AG04450 (cell line): ENCODE results near the gene KIF12. TPM values are rescaled to one million over a fixed set of nuclear protein-coding genes. Genes with fewer than 3 reads are reported as not detected.

Experiments used
- CTCF ChIA-PET: fragments of 300-600, 350-600 bp; formaldehyde crosslinking; extraction: SDS; loops from one replicate; lab custom pipeline; 2022; ENCODE audit warnings: antibody characterized with exemption, inconsistent platforms; lab: Charles Lee
- POLR2A ChIA-PET: fragments of 350-600 bp; formaldehyde crosslinking; extraction: SDS; loops from one replicate; lab custom pipeline; 2021; ENCODE audit warnings: antibody characterized with exemption, inconsistent platforms; lab: Yijun Ruan, JAX
- DNase-seq: peaks from one replicate; pipeline ENCODE4 v3.0.0-alpha.2; 2011; ENCODE audit warnings: low read depth, low spot score
- H3K27ac ChIP-seq: one replicate; pipeline ENCODE4 v1.5.1; 2012; ENCODE audit warnings: low read depth, low read length, control low read depth
- H3K27me3 ChIP-seq: one replicate; pipeline ENCODE4 v1.6.0; 2012; ENCODE audit warnings: low read length; ENCODE audit not compliant: control insufficient read depth, insufficient read depth
- H3K4me3 ChIP-seq: 2 replicates; pipeline ENCODE4 v1.5.1; 2011; ENCODE audit warnings: mild to moderate bottlenecking, low read depth, low read length, control low read depth
- H3K9me3 ChIP-seq: 2 replicates; pipeline ENCODE4 v1.5.1; 2012; ENCODE audit warnings: low read length; ENCODE audit not compliant: control insufficient read depth, insufficient read depth
- polyA plus RNA-seq: library from polyadenylated mRNA; depleted of rRNA; stranded (reverse); fragments of >200 nt; gene quantifications from 2 replicates; pipeline ENCODE4 v1.2.3, GENCODE V29; 2011
- TF ChIP-seq, protein P1 (sequence below): IDR thresholded peaks from 2 replicates; pipeline ENCODE4 v1.5.1; 2011; ENCODE audit warnings: low read depth, low read length, control low read depth, inconsistent platforms

KIF12 gene
- polyA plus RNA-seq, 1 experiment, result not detected

- Histone ChIP-seq H3K4me3 (no peak overlapping the region), H3K27ac (no peak overlapping the region), H3K27me3 (peaks cover 73% of the 10 kb centered on the region), H3K9me3 (no peaks in the 10 kb centered on the region; the same call in 1 of the 2 replicates)
- DNase-seq, result no peak
- TF ChIP-seq, protein P1, sequence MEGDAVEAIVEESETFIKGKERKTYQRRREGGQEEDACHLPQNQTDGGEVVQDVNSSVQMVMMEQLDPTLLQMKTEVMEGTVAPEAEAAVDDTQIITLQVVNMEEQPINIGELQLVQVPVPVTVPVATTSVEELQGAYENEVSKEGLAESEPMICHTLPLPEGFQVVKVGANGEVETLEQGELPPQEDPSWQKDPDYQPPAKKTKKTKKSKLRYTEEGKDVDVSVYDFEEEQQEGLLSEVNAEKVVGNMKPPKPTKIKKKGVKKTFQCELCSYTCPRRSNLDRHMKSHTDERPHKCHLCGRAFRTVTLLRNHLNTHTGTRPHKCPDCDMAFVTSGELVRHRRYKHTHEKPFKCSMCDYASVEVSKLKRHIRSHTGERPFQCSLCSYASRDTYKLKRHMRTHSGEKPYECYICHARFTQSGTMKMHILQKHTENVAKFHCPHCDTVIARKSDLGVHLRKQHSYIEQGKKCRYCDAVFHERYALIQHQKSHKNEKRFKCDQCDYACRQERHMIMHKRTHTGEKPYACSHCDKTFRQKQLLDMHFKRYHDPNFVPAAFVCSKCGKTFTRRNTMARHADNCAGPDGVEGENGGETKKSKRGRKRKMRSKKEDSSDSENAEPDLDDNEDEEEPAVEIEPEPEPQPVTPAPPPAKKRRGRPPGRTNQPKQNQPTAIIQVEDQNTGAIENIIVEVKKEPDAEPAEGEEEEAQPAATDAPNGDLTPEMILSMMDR, result no peak
- ChIA-PET POLR2A (no interaction called here), CTCF (interaction anchor here (1.4 to 7.5 kb wide), 6 partner anchors 10 to 150 kb away, joined by 4 to 46 read pairs (median 14); partner anchors contain the start of gene COL27A1)
These were observed 41.8 kb upstream of the KIF12 start for GRCh38 chr9:114140850-114141249.

GRCh38 chr9:114140401-114140800, 41.3 kb upstream of the KIF12 start:
- TF ChIP-seq, protein P1, result no peak
- H3K4me3 ChIP-seq, result no peak overlapping the region
- peaks cover 74% of the 10 kb centered on the region for H3K27me3 ChIP-seq
- no peak overlapping the region for H3K27ac ChIP-seq
- no peaks in the 10 kb centered on the region; the same call in 1 of the 2 replicates for H3K9me3 ChIP-seq
- DNase-seq, result no peak
- ChIA-PET CTCF (interaction anchor here (1.4 to 7.5 kb wide), 6 partner anchors 11 to 151 kb away, joined by 4 to 46 read pairs (median 14); partner anchors contain the start of gene COL27A1), POLR2A (no interaction called here)

DNA sequence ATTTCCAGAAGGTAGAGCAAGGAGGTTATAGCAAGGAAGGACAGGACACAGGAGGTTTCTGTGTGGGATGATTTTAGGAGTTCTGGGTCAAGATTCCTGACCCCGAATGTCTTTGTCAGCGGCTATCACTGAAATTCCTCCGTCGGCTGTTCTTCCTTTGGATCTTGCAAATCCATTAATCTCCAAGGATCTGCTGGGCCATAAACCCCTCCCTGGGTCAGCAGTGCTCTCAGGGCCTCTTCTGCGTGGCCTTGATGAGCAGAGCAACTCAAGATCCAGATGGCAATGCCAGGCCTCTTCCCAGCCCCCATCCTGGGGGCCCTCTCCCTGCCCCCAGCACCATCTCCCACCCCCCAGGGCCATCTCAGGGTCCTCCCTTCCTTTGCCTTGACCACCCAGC, 40.0 kb upstream of the KIF12 start:
- ChIA-PET POLR2A (no interaction called here), CTCF (interaction anchor here (1.6 to 7.5 kb wide), 3 partner anchors 16 to 31 kb away, joined by 6 to 46 read pairs (median 26); partner anchors contain the start of gene COL27A1)
- H3K27ac ChIP-seq, result no peak overlapping the region
- no peaks in the 10 kb centered on the region; the same call in 1 of the 2 replicates for H3K9me3 ChIP-seq
- DNase-seq, result no peak
- no peak overlapping the region for H3K4me3 ChIP-seq
- H3K27me3 ChIP-seq, result peaks cover 70% of the 10 kb centered on the region
- TF ChIP-seq, protein P1, result no peak

- H3K27ac ChIP-seq, result no peak overlapping the region
- POLR2A ChIA-PET, result no interaction called here
- no peak for DNase-seq
- no peak overlapping the region for H3K4me3 ChIP-seq
- no peaks in the 10 kb centered on the region; the same call in 1 of the 2 replicates for H3K9me3 ChIP-seq
- H3K27me3 ChIP-seq, result peaks cover 69% of the 10 kb centered on the region
- TF ChIP-seq, protein P1, result no peak
- CTCF ChIA-PET, result interaction anchor here (1.6 to 4.1 kb wide), 2 partner anchors 16 to 30 kb away, joined by 6 to 26 read pairs; partner anchors contain the start of gene COL27A1
These were observed 39.5 kb upstream of the KIF12 start for GRCh38 chr9:114138552-114138971.

DNA sequence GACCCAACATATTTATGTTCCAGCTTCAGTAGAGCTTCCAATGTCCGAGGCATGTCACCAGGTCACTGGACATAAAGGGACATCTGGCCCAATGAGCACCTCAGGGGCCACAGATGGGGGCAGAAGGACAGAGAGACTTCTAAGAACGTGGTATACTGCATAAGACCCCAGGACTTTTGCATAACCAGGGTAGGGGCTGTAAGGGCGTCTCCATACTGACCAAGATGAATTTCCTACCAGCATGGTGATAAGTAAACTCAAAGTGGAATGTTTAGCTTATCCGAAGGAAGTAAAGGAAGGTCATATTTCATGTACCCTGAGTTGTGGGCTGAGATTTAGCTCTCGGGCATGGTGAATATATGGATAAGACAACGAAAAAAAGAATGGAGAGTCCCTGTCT, 38.7 kb upstream of the KIF12 start:
- no peaks in the 10 kb centered on the region; the same call in 1 of the 2 replicates for H3K9me3 ChIP-seq
- ChIA-PET CTCF (interaction anchor here (1.6 kb wide), 1 partner anchor 17 kb away, joined by 6 read pairs; the partner anchor contains the start of gene COL27A1), POLR2A (no interaction called here)
- no peak overlapping the region for H3K4me3 ChIP-seq
- H3K27me3 ChIP-seq, result peaks cover 70% of the 10 kb centered on the region
- TF ChIP-seq, protein P1, result no peak
- no peak for DNase-seq
- H3K27ac ChIP-seq, result no peak overlapping the region
